ENCODE data around the gene ZNF19.

ZNF19 gene

DNA sequence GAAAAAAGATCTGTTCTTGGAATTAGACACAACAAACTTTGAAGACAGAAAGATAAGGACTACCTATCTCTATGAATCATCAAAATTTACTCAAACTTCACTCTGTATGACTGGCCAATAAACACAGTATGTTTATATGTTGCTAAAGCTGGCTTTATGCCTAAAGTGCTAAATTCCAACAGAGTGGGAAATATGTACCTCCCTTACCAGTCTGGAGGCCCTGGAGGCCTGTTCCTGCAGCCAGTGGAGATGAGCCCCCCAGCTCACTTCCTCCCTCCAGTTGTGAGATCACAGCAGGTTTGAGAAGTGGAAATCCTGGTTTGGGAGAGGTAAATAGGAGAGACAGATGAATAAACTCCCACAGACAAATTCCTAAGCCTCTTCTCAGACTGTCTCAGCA lies 36.1 kb downstream of the ZNF19 start:
- Mint-ChIP-seq H3K4me3 (no peak overlapping the region), H3K27ac (no peak overlapping the region), H3K27me3 (ENCODE audit: low read depth) (peaks cover 3% of the 10 kb centered on the region), H3K36me3 (ENCODE audit: low read depth) (peaks cover 92% of the 10 kb centered on the region), H3K4me1 (no peaks in the 10 kb centered on the region), H3K9me3 (peaks cover 57% of the 10 kb centered on the region)
- TF ChIP-seq, protein P1, sequence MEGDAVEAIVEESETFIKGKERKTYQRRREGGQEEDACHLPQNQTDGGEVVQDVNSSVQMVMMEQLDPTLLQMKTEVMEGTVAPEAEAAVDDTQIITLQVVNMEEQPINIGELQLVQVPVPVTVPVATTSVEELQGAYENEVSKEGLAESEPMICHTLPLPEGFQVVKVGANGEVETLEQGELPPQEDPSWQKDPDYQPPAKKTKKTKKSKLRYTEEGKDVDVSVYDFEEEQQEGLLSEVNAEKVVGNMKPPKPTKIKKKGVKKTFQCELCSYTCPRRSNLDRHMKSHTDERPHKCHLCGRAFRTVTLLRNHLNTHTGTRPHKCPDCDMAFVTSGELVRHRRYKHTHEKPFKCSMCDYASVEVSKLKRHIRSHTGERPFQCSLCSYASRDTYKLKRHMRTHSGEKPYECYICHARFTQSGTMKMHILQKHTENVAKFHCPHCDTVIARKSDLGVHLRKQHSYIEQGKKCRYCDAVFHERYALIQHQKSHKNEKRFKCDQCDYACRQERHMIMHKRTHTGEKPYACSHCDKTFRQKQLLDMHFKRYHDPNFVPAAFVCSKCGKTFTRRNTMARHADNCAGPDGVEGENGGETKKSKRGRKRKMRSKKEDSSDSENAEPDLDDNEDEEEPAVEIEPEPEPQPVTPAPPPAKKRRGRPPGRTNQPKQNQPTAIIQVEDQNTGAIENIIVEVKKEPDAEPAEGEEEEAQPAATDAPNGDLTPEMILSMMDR (IDR thresholded peaks at IDR 0.05; ENCODE audit: unreplicated experiment in 3 of 3), result no peak

DNA sequence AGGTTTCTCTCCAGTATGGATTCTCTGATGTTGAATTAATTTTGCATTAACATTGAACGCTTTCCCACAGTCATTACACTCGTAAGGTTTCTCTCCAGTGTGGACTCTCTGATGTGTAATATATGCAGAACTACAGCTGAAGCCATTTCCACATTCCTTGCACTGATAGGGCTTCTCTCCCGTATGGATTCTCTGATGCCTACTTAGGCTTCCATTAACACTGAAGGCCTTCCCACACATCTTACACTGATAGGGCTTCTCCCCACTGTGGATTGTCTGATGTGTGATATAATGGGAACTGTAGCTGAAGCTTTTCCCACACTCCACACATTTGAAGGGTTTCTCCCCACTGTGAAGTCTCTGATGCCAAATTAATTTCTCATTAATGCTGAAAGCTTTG lies 40.1 kb downstream of the ZNF19 start:
- no peak overlapping the region for H3K27ac Mint-ChIP-seq
- H3K36me3 Mint-ChIP-seq (ENCODE audit: low read depth), result peaks cover 83% of the 10 kb centered on the region
- TF ChIP-seq, protein P1 (IDR thresholded peaks at IDR 0.05; ENCODE audit: unreplicated experiment in 3 of 3), result no peak
- no peaks in the 10 kb centered on the region for H3K4me1 Mint-ChIP-seq
- H3K27me3 Mint-ChIP-seq (ENCODE audit: low read depth), result peaks cover 3% of the 10 kb centered on the region
- H3K4me3 Mint-ChIP-seq, result no peak overlapping the region
- peaks cover 73% of the 10 kb centered on the region for H3K9me3 Mint-ChIP-seq

DNA sequence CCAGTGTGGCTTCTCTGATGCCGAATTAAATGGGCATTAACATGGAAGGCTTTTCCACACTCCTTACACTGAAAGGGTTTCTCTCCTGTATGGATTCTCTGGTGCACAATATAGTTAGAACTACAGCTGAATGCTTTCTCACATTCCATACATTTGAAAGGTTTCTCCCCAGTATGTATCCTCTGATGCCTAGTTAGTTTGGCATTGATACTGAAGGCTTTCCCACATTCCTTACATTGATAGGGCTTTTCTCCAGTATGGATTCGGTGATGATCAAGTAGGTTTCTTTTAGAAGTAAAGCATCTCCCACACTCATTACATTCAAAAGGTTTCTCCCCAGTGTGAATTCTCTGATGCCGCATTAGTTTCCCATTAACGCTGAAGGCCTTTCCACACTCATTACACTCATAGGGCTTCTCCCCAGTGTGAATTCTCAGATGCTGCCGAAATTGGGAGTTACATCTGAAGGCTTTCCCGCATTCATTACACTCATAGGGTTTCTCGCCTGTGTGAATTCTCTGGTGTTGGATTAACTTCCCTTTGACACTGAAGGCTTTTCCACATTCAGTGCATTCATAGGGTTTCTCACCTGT lies 40.8 kb downstream of the ZNF19 start:
- TF ChIP-seq, protein P1 (IDR thresholded peaks at IDR 0.05; ENCODE audit: unreplicated experiment in 3 of 3), result no peak
- H3K4me3 Mint-ChIP-seq, result no peak overlapping the region
- H3K27me3 Mint-ChIP-seq (ENCODE audit: low read depth), result peaks cover 3% of the 10 kb centered on the region
- H3K9me3 Mint-ChIP-seq, result peaks cover 77% of the 10 kb centered on the region
- H3K36me3 Mint-ChIP-seq (ENCODE audit: low read depth), result peaks cover 81% of the 10 kb centered on the region
- no peaks in the 10 kb centered on the region for H3K4me1 Mint-ChIP-seq
- no peak overlapping the region for H3K27ac Mint-ChIP-seq

DNA sequence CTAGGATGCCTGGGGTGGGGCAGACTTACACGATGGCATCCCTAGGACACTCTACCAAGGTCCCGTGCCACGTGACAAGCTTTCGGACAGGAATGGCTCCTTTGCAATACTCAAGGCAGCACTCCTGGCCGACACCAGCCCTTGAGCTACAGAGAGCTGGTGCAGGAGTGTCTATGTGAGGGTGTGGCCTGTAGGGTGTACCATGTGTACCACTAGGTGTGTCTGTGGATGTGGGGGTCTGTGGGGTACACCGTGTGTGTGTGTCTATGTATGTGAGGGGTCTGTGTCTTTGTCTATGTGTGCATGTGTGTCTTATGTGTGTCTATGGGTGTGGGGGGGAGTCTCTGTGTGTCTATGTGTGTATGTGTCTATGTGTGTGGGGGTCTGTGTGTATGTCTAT lies 45.4 kb downstream of the ZNF19 start:
- no peaks in the 10 kb centered on the region for H3K4me1 Mint-ChIP-seq
- peaks cover 13% of the 10 kb centered on the region for H3K27me3 Mint-ChIP-seq (ENCODE audit: low read depth)
- no peak overlapping the region for H3K27ac Mint-ChIP-seq
- H3K9me3 Mint-ChIP-seq, result peaks cover 39% of the 10 kb centered on the region
- H3K4me3 Mint-ChIP-seq, result no peak overlapping the region
- TF ChIP-seq, protein P1 (IDR thresholded peaks at IDR 0.05; ENCODE audit: unreplicated experiment in 3 of 3), result no peak
- H3K36me3 Mint-ChIP-seq (ENCODE audit: low read depth), result peaks cover 34% of the 10 kb centered on the region

DNA sequence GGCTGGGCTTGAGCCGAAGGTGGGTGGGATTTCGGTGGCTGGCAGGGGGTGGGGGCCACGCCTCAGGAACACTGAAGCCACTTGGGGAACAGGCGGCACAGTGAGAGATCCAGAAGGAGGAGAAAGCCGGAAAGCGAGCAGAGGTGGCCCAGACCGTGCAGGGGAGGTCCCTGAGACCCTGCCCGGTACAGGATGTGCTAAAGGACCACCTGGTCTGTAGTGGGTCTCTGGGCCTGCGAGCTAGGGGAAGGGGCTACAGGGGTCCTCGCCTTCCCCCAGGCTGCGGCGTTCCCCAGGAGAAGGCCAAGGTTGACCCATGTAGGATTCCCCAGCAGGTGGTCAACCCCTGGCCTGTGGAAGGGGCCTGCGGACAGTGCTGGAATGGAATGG lies 47.1 kb downstream of the ZNF19 start, which contains the start of gene TLE7:
Gene TLE7, minus strand, starts transcription at position 4 of the 390 bp plus-strand sequence. CDS start 8,730 bp downstream, outside the sequence.
- Mint-ChIP-seq H3K27me3 (ENCODE audit: low read depth) (peaks cover 20% of the 10 kb centered on the region), H3K36me3 (ENCODE audit: low read depth) (peaks cover 17% of the 10 kb centered on the region), H3K4me3 (no peak within 1 kb of the TSS), H3K9me3 (peaks cover 26% of the 10 kb centered on the region), H3K27ac (no peak within 1 kb of the TSS), H3K4me1 (no peaks in the 10 kb centered on the region)
- TF ChIP-seq, protein P1 (IDR thresholded peaks at IDR 0.05; ENCODE audit: unreplicated experiment in 3 of 3), result no peak

Measured in nephron (organoid).